Measurements from ENCODE around the gene MPO. TPM values are rescaled to one million over a fixed set of nuclear protein-coding genes. Genes with fewer than 3 reads are reported as not detected.
A peak's percentile ranks its signal among the peaks of the same experiment; 100 is the strongest.

The MPO gene
- total RNA-seq, 1 donor from 2014 or later = not detected

DNA sequence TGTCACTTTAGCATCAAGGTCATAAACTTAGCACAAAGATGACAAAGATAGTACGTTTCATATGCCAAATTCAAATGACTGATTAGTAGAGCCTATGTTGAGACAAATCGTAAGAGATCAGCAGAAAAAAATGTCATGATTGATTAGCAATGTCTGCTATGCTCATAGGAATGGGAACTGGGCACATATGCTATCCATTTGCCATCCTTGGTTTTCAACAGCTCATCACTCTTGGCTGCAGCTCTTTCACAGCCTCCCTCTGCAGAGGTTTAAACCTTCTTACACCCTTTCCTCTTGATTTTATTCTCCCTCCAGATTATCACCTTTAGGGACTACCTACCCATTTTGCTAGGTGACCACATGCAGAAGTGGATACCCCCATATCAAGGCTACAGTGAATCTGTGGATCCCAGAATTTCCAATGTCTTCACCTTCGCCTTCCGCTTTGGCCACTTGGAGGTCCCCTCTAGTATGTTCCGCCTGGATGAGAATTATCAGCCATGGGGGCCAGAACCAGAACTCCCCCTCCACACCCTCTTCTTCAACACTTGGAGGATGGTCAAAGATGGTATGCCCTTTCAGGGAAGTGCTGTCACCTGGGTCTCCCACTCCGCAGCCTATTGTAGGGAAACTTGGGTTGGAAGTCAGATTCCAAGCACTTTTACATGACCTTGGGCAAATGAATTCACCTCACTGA is 16.2 kb downstream of the MPO start:
- Histone ChIP-seq H3K9me3 (no peaks in the 10 kb centered on the region), H3K27me3 (no peaks in the 10 kb centered on the region), H3K27ac (no peak overlapping the region), H3K4me3 (no peak overlapping the region), H3K4me1 (no peaks in the 10 kb centered on the region), H3K36me3 (no peaks in the 10 kb centered on the region)
- intact Hi-C loops (cut with DNase I) = no loop called here
- TF ChIP-seq POLR2A (IDR thresholded peaks at IDR 0.05) = no peak
- TF ChIP-seq, protein P1, sequence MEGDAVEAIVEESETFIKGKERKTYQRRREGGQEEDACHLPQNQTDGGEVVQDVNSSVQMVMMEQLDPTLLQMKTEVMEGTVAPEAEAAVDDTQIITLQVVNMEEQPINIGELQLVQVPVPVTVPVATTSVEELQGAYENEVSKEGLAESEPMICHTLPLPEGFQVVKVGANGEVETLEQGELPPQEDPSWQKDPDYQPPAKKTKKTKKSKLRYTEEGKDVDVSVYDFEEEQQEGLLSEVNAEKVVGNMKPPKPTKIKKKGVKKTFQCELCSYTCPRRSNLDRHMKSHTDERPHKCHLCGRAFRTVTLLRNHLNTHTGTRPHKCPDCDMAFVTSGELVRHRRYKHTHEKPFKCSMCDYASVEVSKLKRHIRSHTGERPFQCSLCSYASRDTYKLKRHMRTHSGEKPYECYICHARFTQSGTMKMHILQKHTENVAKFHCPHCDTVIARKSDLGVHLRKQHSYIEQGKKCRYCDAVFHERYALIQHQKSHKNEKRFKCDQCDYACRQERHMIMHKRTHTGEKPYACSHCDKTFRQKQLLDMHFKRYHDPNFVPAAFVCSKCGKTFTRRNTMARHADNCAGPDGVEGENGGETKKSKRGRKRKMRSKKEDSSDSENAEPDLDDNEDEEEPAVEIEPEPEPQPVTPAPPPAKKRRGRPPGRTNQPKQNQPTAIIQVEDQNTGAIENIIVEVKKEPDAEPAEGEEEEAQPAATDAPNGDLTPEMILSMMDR (IDR thresholded peaks at IDR 0.05) = no peak
- DNase-seq (ENCODE audit: extremely low spot score in 2 of 2) = peak in 1 of 2 donors; percentile 64

DNA sequence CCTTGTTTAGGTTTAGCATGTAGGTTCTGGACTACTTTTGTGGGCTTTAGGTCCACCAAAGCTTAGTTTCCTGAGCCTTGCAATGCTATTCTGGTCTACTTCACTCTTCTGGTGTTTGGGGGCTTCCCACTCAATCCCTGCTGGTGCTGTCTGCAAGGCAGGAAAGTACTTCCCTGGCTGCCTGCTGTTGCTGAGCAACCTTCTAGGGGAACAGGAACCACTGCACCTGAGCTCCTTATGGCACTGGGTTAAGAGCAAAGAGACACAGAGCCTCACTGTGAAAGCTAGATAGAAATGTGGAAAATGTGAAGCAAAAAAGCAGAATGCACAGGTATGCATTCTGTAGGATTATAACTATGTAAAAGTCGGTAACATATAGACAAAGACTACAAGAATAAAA is 17.0 kb downstream of the MPO start:
- DNase-seq (ENCODE audit: extremely low spot score in 2 of 2) = no peak
- no peak for TF ChIP-seq POLR2A (IDR thresholded peaks at IDR 0.05)
- TF ChIP-seq, protein P1 (IDR thresholded peaks at IDR 0.05) = no peak
- no peaks in the 10 kb centered on the region for H3K27me3 ChIP-seq
- H3K4me1 ChIP-seq = no peaks in the 10 kb centered on the region
- intact Hi-C loops (cut with DNase I) = no loop called here
- H3K4me3 ChIP-seq = no peak overlapping the region
- no peaks in the 10 kb centered on the region for H3K36me3 ChIP-seq
- H3K27ac ChIP-seq = no peak overlapping the region
- no peaks in the 10 kb centered on the region for H3K9me3 ChIP-seq

DNA sequence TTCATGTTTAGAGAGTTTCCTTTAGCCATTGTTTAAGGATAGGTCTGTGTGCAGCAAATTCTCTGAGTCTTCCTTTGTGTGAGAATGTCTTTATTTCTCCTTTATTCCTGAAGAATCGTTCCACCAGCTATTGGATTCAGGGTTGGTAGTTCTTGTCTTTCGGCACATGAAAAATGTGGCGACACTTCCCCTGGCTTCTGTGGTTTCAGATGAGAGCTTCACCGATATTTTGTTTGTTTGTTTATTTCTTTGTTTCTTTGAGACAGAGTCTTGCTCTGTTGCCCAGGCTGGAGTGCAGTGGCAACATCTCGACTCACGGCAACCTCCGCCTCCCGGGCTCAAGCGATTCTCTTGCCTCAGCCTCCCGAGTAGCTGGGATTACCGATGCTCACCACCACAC is 18.6 kb downstream of the MPO start:
- TF ChIP-seq, protein P1 (IDR thresholded peaks at IDR 0.05) = no peak
- TF ChIP-seq POLR2A (IDR thresholded peaks at IDR 0.05) (no peak), POLR2AphosphoS5 (IDR thresholded peaks at IDR 0.05; ENCODE audit: insufficient read depth in 1 of 2, low read depth in 1 of 2) (no peak)
- H3K4me1 ChIP-seq = no peaks in the 10 kb centered on the region
- no peak overlapping the region for H3K4me3 ChIP-seq
- no peaks in the 10 kb centered on the region for H3K36me3 ChIP-seq
- H3K27ac ChIP-seq = no peak overlapping the region
- no peaks in the 10 kb centered on the region for H3K9me3 ChIP-seq
- no peaks in the 10 kb centered on the region for H3K27me3 ChIP-seq
- intact Hi-C loops (cut with DNase I) = no loop called here
- peak in 1 of 2 donors; percentile 43 for DNase-seq (ENCODE audit: extremely low spot score in 2 of 2)

DNA sequence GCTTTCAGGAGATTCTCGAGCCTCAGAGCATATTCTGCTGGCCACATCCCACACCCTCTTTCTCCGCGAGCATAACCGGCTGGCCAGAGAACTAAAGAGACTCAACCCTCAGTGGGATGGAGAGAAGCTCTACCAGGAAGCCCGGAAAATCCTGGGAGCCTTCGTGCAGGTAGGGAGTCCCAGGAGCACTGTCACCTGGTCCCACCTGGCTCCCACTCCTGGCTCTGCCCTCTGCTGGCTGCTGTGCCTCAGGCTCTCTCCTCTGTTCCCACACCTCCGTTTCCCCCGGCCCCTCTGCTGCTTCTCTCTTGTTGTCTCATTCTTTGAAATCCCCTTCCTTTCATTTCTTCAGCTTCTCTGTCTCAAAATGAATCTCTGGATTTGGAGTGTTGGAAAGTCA is 25.9 kb downstream of the MPO start:
- TF ChIP-seq POLR2A (IDR thresholded peaks at IDR 0.05) (no peak), POLR2AphosphoS5 (IDR thresholded peaks at IDR 0.05; ENCODE audit: insufficient read depth in 1 of 2, low read depth in 1 of 2) (no peak)
- TF ChIP-seq, protein P1 (IDR thresholded peaks at IDR 0.05) = no peak
- Histone ChIP-seq H3K4me1 (no peaks in the 10 kb centered on the region), H3K4me3 (no peak overlapping the region), H3K9me3 (no peaks in the 10 kb centered on the region), H3K36me3 (no peaks in the 10 kb centered on the region), H3K27ac (no peak overlapping the region), H3K27me3 (no peaks in the 10 kb centered on the region)
- peak in 1 of 2 donors; percentile 81 for DNase-seq (ENCODE audit: extremely low spot score in 2 of 2)
- intact Hi-C loops (cut with DNase I) = no loop called here

DNA sequence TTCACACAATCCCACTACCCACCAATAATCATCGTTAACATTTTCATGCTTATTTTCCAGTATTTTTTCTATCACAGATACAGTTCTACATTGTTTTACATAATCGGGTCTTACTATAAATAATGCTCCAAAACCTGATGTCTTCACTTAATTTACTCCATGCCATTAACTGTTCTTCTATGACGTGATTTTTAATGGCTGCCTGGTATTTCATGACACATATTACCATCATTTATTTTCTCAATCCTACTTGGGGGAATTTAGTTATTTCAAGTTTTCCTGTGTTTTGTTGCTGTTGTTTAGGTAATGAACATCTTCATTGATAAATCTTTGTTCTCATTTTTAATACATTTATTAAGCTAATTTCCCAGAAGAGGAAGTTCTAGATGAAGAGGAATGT is 27.7 kb downstream of the MPO start:
- DNase-seq (ENCODE audit: extremely low spot score in 2 of 2) = no peak
- TF ChIP-seq POLR2A (IDR thresholded peaks at IDR 0.05) = no peak
- TF ChIP-seq, protein P1 (IDR thresholded peaks at IDR 0.05) = no peak
- no peak for TF ChIP-seq POLR2AphosphoS5 (IDR thresholded peaks at IDR 0.05; ENCODE audit: insufficient read depth in 1 of 2, low read depth in 1 of 2)
- no peak overlapping the region for H3K27ac ChIP-seq
- no peaks in the 10 kb centered on the region for H3K27me3 ChIP-seq
- H3K4me1 ChIP-seq = peaks cover 7% of the 10 kb centered on the region
- H3K36me3 ChIP-seq = no peaks in the 10 kb centered on the region
- H3K4me3 ChIP-seq = no peak overlapping the region
- intact Hi-C loops (cut with DNase I) = no loop called here
- H3K9me3 ChIP-seq = no peaks in the 10 kb centered on the region

Measured in vagina (tissue), 2 donors.